OCI-LY3 (cell line): Measurements from ENCODE around the gene UNC80.
A peak's percentile ranks its signal among the peaks of the same experiment; 100 is the strongest.
"Not testable (repeated sequence)": the region's sequence is repeated elsewhere in the genome, so short reads cannot be mapped to it uniquely, and the experiment has no call there.

ENCODE experiments used
- H2AFZ ChIP-seq: fragments of 200-600, 300-600 bp; shearing (Covaris generic); 2 replicates; pipeline ENCODE4 v1.6.0; 2014; ENCODE audit warnings: antibody characterized with exemption, low read depth, low read length
- H3K27ac ChIP-seq: fragments of 200-600, 300-600 bp; sonication (generic); 2 replicates; pipeline ENCODE4 v1.5.1; 2014; ENCODE audit warnings: mild to moderate bottlenecking, low read length, moderate library complexity, mixed read lengths
- H3K27me3 ChIP-seq: fragments of 200-600, 300-600 bp; sonication (generic); 2 replicates; pipeline ENCODE4 v1.6.1; 2014; ENCODE audit warnings: low read depth, low read length, mixed read lengths
- H3K36me3 ChIP-seq: fragments of 200-600, 300-600 bp; sonication (generic); replicated peaks from 2 replicates; pipeline ENCODE3; 2014; ENCODE audit warnings: low read depth, low read length, mixed read lengths
- H3K4me1 ChIP-seq: fragments of 300-600, 200-600 bp; sonication (generic); 2 replicates; pipeline ENCODE4 v1.6.1; 2014; ENCODE audit warnings: low read length, mixed read lengths
- H3K4me2 ChIP-seq: fragments of 200-600, 300-600 bp; sonication (generic); 2 replicates; pipeline ENCODE4 v1.6.1; 2014; ENCODE audit warnings: low read length, mixed read lengths
- H3K4me3 ChIP-seq: fragments of 300-600, 200-600 bp; sonication (generic); 2 replicates; pipeline ENCODE4 v1.5.1; 2014; ENCODE audit warnings: antibody characterized with exemption, mild to moderate bottlenecking, low read length, moderate library complexity
- H3K79me2 ChIP-seq: fragments of 300-600, 200-600 bp; shearing (Covaris generic); 2 replicates; pipeline ENCODE4 v1.6.1; 2014; ENCODE audit warnings: mild to moderate bottlenecking, low read length, mixed read lengths
- H3K9ac ChIP-seq: fragments of 300-600, 200-600 bp; shearing (Covaris generic); 2 replicates; pipeline ENCODE4 v1.6.0; 2014; ENCODE audit warnings: mild to moderate bottlenecking, low read length, moderate library complexity
- H3K9me3 ChIP-seq: fragments of 200-600, 300-600 bp; shearing (Covaris generic); 2 replicates; pipeline ENCODE4 v1.6.1; 2014; ENCODE audit warnings: low read length, mixed read lengths; ENCODE audit not compliant: insufficient read depth
- H4K20me1 ChIP-seq: fragments of 200-600, 300-600 bp; sonication (generic); 2 replicates; pipeline ENCODE4 v1.6.1; 2016; ENCODE audit warnings: low read length, mixed read lengths; ENCODE audit not compliant: insufficient read depth
- EZH2phosphoT487 ChIP-seq: fragments of 200-600 bp; shearing (Covaris generic); IDR thresholded peaks from 2 replicates; pipeline ENCODE4 v1.6.1; 2018; ENCODE audit warnings: antibody characterized with exemption, mixed run types, low read depth
- TF ChIP-seq, protein P1 (sequence below): fragments of 200-600, 300-600 bp; sonication (generic); IDR thresholded peaks from 2 replicates; pipeline ENCODE4 v1.5.1; 2014; ENCODE audit warnings: antibody characterized with exemption, low read length, low read depth

UNC80 gene

GRCh38 chr2:209788925-209789324 lies 17.3 kb downstream of the UNC80 start:
- H3K9ac ChIP-seq, result no peak overlapping the region
- no peak overlapping the region for H3K4me3 ChIP-seq
- H3K4me1 ChIP-seq, result peaks cover 10% of the 10 kb centered on the region; the same call in 1 of the 2 replicates
- no peak overlapping the region for H2AFZ ChIP-seq
- H3K79me2 ChIP-seq, result no peaks in the 10 kb centered on the region
- no peak overlapping the region for H3K27ac ChIP-seq
- H3K27me3 ChIP-seq, result no peaks in the 10 kb centered on the region
- TF ChIP-seq, protein P1, sequence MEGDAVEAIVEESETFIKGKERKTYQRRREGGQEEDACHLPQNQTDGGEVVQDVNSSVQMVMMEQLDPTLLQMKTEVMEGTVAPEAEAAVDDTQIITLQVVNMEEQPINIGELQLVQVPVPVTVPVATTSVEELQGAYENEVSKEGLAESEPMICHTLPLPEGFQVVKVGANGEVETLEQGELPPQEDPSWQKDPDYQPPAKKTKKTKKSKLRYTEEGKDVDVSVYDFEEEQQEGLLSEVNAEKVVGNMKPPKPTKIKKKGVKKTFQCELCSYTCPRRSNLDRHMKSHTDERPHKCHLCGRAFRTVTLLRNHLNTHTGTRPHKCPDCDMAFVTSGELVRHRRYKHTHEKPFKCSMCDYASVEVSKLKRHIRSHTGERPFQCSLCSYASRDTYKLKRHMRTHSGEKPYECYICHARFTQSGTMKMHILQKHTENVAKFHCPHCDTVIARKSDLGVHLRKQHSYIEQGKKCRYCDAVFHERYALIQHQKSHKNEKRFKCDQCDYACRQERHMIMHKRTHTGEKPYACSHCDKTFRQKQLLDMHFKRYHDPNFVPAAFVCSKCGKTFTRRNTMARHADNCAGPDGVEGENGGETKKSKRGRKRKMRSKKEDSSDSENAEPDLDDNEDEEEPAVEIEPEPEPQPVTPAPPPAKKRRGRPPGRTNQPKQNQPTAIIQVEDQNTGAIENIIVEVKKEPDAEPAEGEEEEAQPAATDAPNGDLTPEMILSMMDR, result no peak
- TF ChIP-seq EZH2phosphoT487, result no peak
- H3K9me3 ChIP-seq, result no peaks in the 10 kb centered on the region
- H4K20me1 ChIP-seq, result no peaks in the 10 kb centered on the region
- no peak overlapping the region for H3K4me2 ChIP-seq
- no peaks in the 10 kb centered on the region for H3K36me3 ChIP-seq

GRCh38 chr2:209790066-209790728 lies 18.6 kb downstream of the UNC80 start:
- Histone ChIP-seq H3K4me2 (peak overlapping the region; percentile 76), H3K79me2 (no peaks in the 10 kb centered on the region), H3K4me3 (peak overlapping the region; percentile 61), H2AFZ (peak overlapping the region; percentile 20), H3K9me3 (no peaks in the 10 kb centered on the region), H3K27me3 (no peaks in the 10 kb centered on the region), H3K27ac (no peak overlapping the region), H3K9ac (no peak overlapping the region), H3K36me3 (no peaks in the 10 kb centered on the region), H3K4me1 (peaks cover 14% of the 10 kb centered on the region; the same call in 1 of the 2 replicates), H4K20me1 (no peaks in the 10 kb centered on the region)
- TF ChIP-seq, protein P1, result no peak
- TF ChIP-seq EZH2phosphoT487, result no peak

DNA sequence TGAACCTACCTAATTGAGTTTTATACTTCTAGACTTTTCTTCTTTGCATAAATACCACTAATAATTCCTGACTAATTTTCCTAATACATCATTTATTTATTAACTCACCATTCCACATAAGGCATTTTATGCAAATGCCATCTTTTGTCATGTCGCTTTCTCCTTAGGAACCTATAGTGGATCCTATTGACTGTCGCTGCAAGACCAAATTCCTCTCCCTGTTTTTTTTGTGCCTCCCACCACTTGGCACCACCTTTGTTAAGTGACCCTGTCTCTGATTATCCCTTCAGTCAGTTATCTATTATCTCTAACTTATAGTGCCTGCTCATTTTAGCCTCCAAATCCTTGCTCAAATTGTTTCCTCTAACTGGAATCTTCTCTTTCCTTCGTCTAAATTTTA lies 19.5 kb downstream of the UNC80 start:
- H3K27ac ChIP-seq, result no peak overlapping the region
- no peaks in the 10 kb centered on the region for H3K9me3 ChIP-seq
- no peak overlapping the region for H3K4me2 ChIP-seq
- no peaks in the 10 kb centered on the region for H3K27me3 ChIP-seq
- H3K36me3 ChIP-seq, result no peaks in the 10 kb centered on the region
- no peaks in the 10 kb centered on the region for H3K79me2 ChIP-seq
- TF ChIP-seq EZH2phosphoT487, result no peak
- TF ChIP-seq, protein P1, result no peak
- H4K20me1 ChIP-seq, result no peaks in the 10 kb centered on the region
- no peak overlapping the region for H2AFZ ChIP-seq
- no peak overlapping the region for H3K4me3 ChIP-seq
- no peak overlapping the region for H3K9ac ChIP-seq
- peaks cover 14% of the 10 kb centered on the region; the same call in 1 of the 2 replicates for H3K4me1 ChIP-seq

DNA sequence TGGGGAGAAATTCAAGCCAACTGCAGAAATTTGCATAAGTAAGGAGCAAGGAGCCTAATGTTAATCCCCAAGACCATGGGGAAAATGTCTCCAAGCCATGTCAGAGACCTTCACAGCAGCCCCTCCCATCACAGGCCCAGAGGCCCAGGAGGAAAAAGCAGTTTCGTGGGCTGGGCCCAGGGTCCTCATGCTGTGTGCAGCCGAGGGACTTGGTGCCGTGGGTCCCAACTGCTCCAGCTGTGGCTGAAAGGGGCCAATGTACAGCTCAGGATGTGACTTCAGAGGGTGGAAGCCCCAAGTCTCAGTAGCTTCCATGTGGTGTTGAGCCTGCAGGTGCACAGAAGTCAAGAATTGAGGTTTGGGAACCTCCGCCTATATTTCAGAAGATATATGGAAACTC lies 23.8 kb downstream of the UNC80 start:
- H3K79me2 ChIP-seq, H3K27ac ChIP-seq, H3K27me3 ChIP-seq, H2AFZ ChIP-seq, H3K36me3 ChIP-seq, H3K4me2 ChIP-seq, H3K9ac ChIP-seq, H4K20me1 ChIP-seq, H3K4me3 ChIP-seq, H3K9me3 ChIP-seq, H3K4me1 ChIP-seq: not testable (repeated sequence)

- Histone ChIP-seq H3K27ac (no peak overlapping the region), H3K4me3 (no peak overlapping the region), H3K4me1 (no peaks in the 10 kb centered on the region), H3K9ac (no peak overlapping the region), H2AFZ (no peak overlapping the region), H3K79me2 (no peaks in the 10 kb centered on the region), H4K20me1 (no peaks in the 10 kb centered on the region), H3K27me3 (no peaks in the 10 kb centered on the region), H3K36me3 (no peaks in the 10 kb centered on the region), H3K9me3 (no peaks in the 10 kb centered on the region), H3K4me2 (no peak overlapping the region)
- TF ChIP-seq, protein P1, result no peak
- no peak for TF ChIP-seq EZH2phosphoT487
Observed at GRCh38 chr2:209805351-209805750, 33.7 kb downstream of the UNC80 start.
